GM13976 (cell line): ENCODE measurements around the gene MED19.
"Not testable (repeated sequence)": the region's sequence is repeated elsewhere in the genome, so short reads cannot be mapped to it uniquely, and the experiment has no call there.

Experiments used
- DNase-seq: peaks from one replicate; pipeline ENCODE4 v3.0.0; 2012; ENCODE audit warnings: low spot score
- in situ Hi-C: fragments of 300-500 bp; cut with MboI; formaldehyde crosslinking; loops from one replicate; pipeline ENCODE4 v1.12.0; 2022; ENCODE audit warnings: low sequenced_read_pairs, mixed read lengths, inconsistent platforms; ENCODE audit not compliant: unreplicated experiment
- TF ChIP-seq, protein P1 (sequence below): IDR thresholded peaks from 2 replicates; pipeline ENCODE4 v1.5.1; 2012; ENCODE audit warnings: borderline replicate concordance, mild to moderate bottlenecking; ENCODE audit not compliant: insufficient read depth; ENCODE audit errors: extremely low read depth, missing control alignments, control extremely low read depth

The MED19 gene

DNA sequence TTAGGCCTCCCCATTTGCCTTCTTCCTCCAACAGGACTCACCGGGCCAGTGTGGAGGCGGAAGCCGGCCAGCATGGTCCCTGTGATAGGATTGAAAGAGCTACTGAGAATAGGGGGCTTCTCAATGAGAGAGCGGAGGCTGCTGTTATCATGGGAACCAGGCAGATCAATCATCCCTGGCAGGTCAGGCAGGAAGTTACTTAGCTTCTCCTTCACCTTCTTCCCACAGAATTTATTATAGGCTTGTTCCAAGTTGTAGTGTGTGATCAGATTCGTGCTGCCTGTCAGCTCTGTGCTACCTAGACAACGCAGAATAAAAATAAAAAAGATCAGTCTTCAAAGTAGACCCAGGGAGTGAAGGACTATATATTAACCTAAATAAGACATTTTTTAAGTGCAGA is 7.1 kb downstream of the MED19 start:
- no peak for DNase-seq
- TF ChIP-seq, protein P1, sequence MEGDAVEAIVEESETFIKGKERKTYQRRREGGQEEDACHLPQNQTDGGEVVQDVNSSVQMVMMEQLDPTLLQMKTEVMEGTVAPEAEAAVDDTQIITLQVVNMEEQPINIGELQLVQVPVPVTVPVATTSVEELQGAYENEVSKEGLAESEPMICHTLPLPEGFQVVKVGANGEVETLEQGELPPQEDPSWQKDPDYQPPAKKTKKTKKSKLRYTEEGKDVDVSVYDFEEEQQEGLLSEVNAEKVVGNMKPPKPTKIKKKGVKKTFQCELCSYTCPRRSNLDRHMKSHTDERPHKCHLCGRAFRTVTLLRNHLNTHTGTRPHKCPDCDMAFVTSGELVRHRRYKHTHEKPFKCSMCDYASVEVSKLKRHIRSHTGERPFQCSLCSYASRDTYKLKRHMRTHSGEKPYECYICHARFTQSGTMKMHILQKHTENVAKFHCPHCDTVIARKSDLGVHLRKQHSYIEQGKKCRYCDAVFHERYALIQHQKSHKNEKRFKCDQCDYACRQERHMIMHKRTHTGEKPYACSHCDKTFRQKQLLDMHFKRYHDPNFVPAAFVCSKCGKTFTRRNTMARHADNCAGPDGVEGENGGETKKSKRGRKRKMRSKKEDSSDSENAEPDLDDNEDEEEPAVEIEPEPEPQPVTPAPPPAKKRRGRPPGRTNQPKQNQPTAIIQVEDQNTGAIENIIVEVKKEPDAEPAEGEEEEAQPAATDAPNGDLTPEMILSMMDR, result no peak
- in situ Hi-C loops, result no loop called here

DNA sequence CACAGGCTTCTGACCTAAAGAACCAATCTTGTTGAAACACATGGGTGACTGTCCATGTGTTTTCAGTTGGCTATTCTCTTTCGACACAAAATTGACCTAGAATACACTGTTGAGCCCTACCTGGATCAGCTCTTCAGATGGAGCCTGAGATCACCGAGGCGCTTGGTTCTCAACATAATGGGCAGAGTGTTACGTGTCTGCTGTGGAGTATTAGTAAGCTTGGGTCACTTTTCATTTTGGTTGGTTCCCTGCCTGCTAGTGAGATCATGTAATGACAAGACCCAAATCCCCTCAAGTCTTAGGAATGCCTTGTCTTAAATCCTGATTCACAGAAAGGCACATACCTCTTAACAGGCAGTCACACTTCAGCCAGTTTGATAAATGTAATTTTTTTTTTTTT is 8.7 kb downstream of the MED19 start:
- TF ChIP-seq, protein P1, result no peak
- in situ Hi-C loops, result no loop called here
- no peak for DNase-seq

- TF ChIP-seq, protein P1, result no peak
- no peak for DNase-seq
- in situ Hi-C loops, result no loop called here
Measured at GRCh38 chr11:57700425-57700824, 11.6 kb downstream of the MED19 start.

GRCh38 chr11:57699813-57700212 is 12.2 kb downstream of the MED19 start:
- DNase-seq, result no peak
- TF ChIP-seq, protein P1, result no peak
- in situ Hi-C loops, result no loop called here

DNA sequence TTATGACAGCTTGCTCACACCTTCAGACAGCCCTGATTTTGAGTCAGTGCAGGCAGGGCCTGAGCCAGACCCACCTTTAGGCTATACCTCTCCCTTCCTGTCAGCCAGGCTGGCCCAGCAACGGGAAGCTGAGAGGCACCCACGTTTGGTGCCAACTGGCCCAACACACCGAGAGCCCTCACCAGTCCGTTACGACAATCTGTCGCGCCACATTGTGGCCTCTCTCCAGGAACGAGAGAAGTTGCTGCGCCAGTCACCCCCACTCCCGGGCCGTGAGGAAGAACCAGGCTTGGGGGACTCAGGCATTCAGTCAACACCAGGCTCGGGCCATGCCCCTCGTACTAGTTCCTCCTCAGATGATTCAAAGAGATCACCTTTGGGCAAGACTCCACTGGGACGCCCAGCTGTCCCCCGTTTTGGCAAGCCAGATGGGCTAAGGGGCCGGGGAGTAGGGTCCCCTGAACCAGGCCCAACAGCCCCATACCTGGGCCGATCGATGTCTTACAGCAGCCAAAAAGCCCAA is 13.1 kb downstream of the MED19 start:
- in situ Hi-C loops, result no loop called here
- no peak for DNase-seq
- TF ChIP-seq, protein P1, result no peak

DNA sequence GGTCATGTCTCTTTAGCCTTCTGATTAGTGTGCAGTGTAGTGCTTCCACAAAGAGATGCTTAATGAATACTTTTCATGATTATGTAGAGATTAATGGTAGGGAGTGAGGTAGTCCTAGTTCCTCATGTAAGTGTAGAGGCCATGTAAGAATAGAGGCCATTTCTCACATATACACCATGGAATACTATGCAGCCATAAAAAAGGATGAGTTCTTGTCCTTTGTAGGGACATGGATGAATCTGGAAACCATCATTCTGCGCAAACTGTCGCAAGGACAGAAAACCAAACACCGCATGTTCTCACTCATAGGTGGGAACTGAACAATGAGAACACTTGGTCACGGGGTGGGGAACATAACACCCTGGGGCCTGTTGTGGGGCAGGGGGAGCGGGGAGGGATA is 21.5 kb downstream of the MED19 start:
- DNase-seq, in situ Hi-C loops: not testable (repeated sequence)

DNA sequence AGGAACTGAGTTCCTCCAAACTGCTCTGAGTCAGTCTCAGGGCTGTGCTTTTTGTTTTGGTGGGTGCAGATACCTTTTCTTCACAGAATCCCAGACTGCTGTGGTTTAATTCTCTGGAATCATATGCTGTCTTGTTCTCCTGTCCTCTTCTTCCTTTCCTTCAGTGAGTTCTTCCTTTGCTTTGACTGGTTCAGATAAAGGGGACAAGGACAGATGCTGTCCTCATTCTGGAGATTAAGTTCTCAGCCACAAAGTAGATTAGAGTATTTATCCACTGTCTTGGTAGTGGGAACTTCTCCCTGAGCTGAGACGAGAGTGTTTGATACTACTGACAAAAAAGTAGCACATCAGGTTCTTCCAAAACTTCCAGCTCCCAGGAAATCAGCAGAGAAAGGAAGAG is 30.8 kb downstream of the MED19 start:
- TF ChIP-seq, protein P1, result no peak
- in situ Hi-C loops, result no loop called here
- DNase-seq, result no peak
